ENCODE data around the gene SCPEP1. TPM values are rescaled to one million over a fixed set of nuclear protein-coding genes. Genes with fewer than 3 reads are reported as not detected.

Gene SCPEP1
- total RNA-seq, 1 experiment from 2014 or later, result 51.4 TPM

GRCh38 chr17:57043276-57043675, 65.3 kb downstream of the SCPEP1 start:
- TF ChIP-seq, protein P1, sequence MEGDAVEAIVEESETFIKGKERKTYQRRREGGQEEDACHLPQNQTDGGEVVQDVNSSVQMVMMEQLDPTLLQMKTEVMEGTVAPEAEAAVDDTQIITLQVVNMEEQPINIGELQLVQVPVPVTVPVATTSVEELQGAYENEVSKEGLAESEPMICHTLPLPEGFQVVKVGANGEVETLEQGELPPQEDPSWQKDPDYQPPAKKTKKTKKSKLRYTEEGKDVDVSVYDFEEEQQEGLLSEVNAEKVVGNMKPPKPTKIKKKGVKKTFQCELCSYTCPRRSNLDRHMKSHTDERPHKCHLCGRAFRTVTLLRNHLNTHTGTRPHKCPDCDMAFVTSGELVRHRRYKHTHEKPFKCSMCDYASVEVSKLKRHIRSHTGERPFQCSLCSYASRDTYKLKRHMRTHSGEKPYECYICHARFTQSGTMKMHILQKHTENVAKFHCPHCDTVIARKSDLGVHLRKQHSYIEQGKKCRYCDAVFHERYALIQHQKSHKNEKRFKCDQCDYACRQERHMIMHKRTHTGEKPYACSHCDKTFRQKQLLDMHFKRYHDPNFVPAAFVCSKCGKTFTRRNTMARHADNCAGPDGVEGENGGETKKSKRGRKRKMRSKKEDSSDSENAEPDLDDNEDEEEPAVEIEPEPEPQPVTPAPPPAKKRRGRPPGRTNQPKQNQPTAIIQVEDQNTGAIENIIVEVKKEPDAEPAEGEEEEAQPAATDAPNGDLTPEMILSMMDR (IDR thresholded peaks at IDR 0.05; ENCODE audit: unreplicated experiment), result no peak
- intact Hi-C loops (cut with micrococcal nuclease), result no loop called here
- no TSS peak for BruUV-seq (replicated peaks)
- Mint-ChIP-seq H3K4me3 (ENCODE audit: unreplicated experiment) (no peak overlapping the region), H3K9me3 (ENCODE audit: unreplicated experiment) (peaks cover 4% of the 10 kb centered on the region), H3K27ac (ENCODE audit: low read depth, unreplicated experiment) (no peak overlapping the region), H3K27me3 (ENCODE audit: insufficient read depth, unreplicated experiment) (peaks cover 44% of the 10 kb centered on the region), H3K4me1 (ENCODE audit: insufficient read depth, unreplicated experiment) (no peaks in the 10 kb centered on the region), H3K36me3 (ENCODE audit: insufficient read depth, unreplicated experiment) (no peaks in the 10 kb centered on the region)
- DNase-seq (ENCODE audit: unreplicated experiment), result no peak
- ChIA-PET CTCF (no interaction called here), POLR2A (no interaction called here)

GRCh38 chr17:57044976-57045867, 67.3 kb downstream of the SCPEP1 start:
- TF ChIP-seq, protein P1 (IDR thresholded peaks at IDR 0.05; ENCODE audit: unreplicated experiment), result no peak
- H3K4me3 Mint-ChIP-seq (ENCODE audit: unreplicated experiment), result no peak overlapping the region
- H3K27ac Mint-ChIP-seq (ENCODE audit: low read depth, unreplicated experiment), result no peak overlapping the region
- BruUV-seq (replicated peaks), result no TSS peak
- peaks cover 4% of the 10 kb centered on the region for H3K9me3 Mint-ChIP-seq (ENCODE audit: unreplicated experiment)
- no peaks in the 10 kb centered on the region for H3K4me1 Mint-ChIP-seq (ENCODE audit: insufficient read depth, unreplicated experiment)
- no peak for DNase-seq (ENCODE audit: unreplicated experiment)
- intact Hi-C loops (cut with micrococcal nuclease), result no loop called here
- ChIA-PET CTCF (no interaction called here), POLR2A (no interaction called here)
- no peaks in the 10 kb centered on the region for H3K36me3 Mint-ChIP-seq (ENCODE audit: insufficient read depth, unreplicated experiment)
- peaks cover 25% of the 10 kb centered on the region for H3K27me3 Mint-ChIP-seq (ENCODE audit: insufficient read depth, unreplicated experiment)

GRCh38 chr17:57045868-57046704, 68.2 kb downstream of the SCPEP1 start:
- Mint-ChIP-seq H3K4me3 (ENCODE audit: unreplicated experiment) (no peak overlapping the region), H3K4me1 (ENCODE audit: insufficient read depth, unreplicated experiment) (no peaks in the 10 kb centered on the region), H3K36me3 (ENCODE audit: insufficient read depth, unreplicated experiment) (no peaks in the 10 kb centered on the region), H3K27me3 (ENCODE audit: insufficient read depth, unreplicated experiment) (peaks cover 25% of the 10 kb centered on the region), H3K9me3 (ENCODE audit: unreplicated experiment) (peaks cover 4% of the 10 kb centered on the region), H3K27ac (ENCODE audit: low read depth, unreplicated experiment) (no peak overlapping the region)
- BruUV-seq (replicated peaks), result no TSS peak
- intact Hi-C loops (cut with micrococcal nuclease), result no loop called here
- DNase-seq (ENCODE audit: unreplicated experiment), result no peak
- CTCF ChIA-PET, result no interaction called here
- TF ChIP-seq, protein P1 (IDR thresholded peaks at IDR 0.05; ENCODE audit: unreplicated experiment), result no peak
- POLR2A ChIA-PET, result no interaction called here

GRCh38 chr17:57046749-57047148, 68.8 kb downstream of the SCPEP1 start:
- peaks cover 4% of the 10 kb centered on the region for H3K9me3 Mint-ChIP-seq (ENCODE audit: unreplicated experiment)
- POLR2A ChIA-PET, result no interaction called here
- intact Hi-C loops (cut with micrococcal nuclease), result no loop called here
- TF ChIP-seq, protein P1 (IDR thresholded peaks at IDR 0.05; ENCODE audit: unreplicated experiment), result no peak
- no peak overlapping the region for H3K27ac Mint-ChIP-seq (ENCODE audit: low read depth, unreplicated experiment)
- no peak overlapping the region for H3K4me3 Mint-ChIP-seq (ENCODE audit: unreplicated experiment)
- peaks cover 6% of the 10 kb centered on the region for H3K4me1 Mint-ChIP-seq (ENCODE audit: insufficient read depth, unreplicated experiment)
- BruUV-seq (replicated peaks), result no TSS peak
- no peak for DNase-seq (ENCODE audit: unreplicated experiment)
- no peaks in the 10 kb centered on the region for H3K36me3 Mint-ChIP-seq (ENCODE audit: insufficient read depth, unreplicated experiment)
- CTCF ChIA-PET, result no interaction called here
- peaks cover 19% of the 10 kb centered on the region for H3K27me3 Mint-ChIP-seq (ENCODE audit: insufficient read depth, unreplicated experiment)
